HL-60 (cell line): ENCODE results near the gene ANKS1B.

ENCODE experiments used
- DNase-seq, 2 experiments: peaks; one replicate each; pipeline ENCODE4 v3.0.0-alpha.2; 2010 to 2020; ENCODE audit warnings: low read depth in 1 of 2, low spot score in 1 of 2
- H3K27ac ChIP-seq: fragments of 250-450 bp; sonication (Bioruptor Pico); replicated peaks from 2 replicates; pipeline ENCODE4 v1.5.1; 2020; ENCODE audit warnings: mild to moderate bottlenecking, moderate library complexity
- H3K27me3 ChIP-seq: fragments of 250-450 bp; sonication (Bioruptor Pico); 2 replicates; pipeline ENCODE4 v1.5.1; 2021; ENCODE audit warnings: mild to moderate bottlenecking, moderate library complexity; ENCODE audit not compliant: insufficient read depth, poor library complexity, severe bottlenecking
- H3K4me3 ChIP-seq: replicated peaks from 2 replicates; pipeline ENCODE4 v1.5.1; 2011; ENCODE audit warnings: mild to moderate bottlenecking, control low read depth, low read length; ENCODE audit not compliant: insufficient read depth
- GABPA ChIP-seq: IDR thresholded peaks from 2 replicates; pipeline ENCODE4 v1.6.1; 2012; ENCODE audit warnings: low read depth
- POLR2AphosphoS5 ChIP-seq: IDR thresholded peaks from 2 replicates; pipeline ENCODE4 v1.6.1; 2012; ENCODE audit warnings: low read depth
- SPI1 ChIP-seq: IDR thresholded peaks from 2 replicates; pipeline ENCODE4 v1.6.1; 2012; ENCODE audit warnings: low read depth, mild to moderate bottlenecking, borderline replicate concordance
- TF ChIP-seq, protein P1 (sequence below): IDR thresholded peaks from one replicate; pipeline ENCODE4 v1.5.1; 2011; ENCODE audit warnings: low read length, control low read depth, inconsistent platforms; ENCODE audit not compliant: insufficient read depth
- TF ChIP-seq, protein P2 (sequence below): IDR thresholded peaks from 2 replicates; pipeline ENCODE4 v1.6.1; 2012; ENCODE audit warnings: low read depth; ENCODE audit not compliant: insufficient replicate concordance

Gene ANKS1B

DNA sequence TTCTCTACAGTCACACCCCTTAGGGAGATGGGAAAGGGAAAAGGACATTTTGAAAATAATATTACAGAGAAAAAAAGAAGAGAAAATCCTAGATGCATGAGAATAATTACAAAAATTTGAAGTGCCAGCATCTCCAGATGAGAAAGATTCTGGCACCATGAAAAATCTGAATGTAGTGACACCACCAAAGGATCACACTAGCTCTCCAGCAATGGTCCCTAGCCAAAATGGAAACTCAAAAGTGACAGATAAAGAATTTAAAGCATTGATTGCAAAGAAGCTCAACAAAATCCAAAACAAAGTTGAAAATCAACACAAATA is 364.6 kb downstream of the ANKS1B start:
- no peak overlapping the region for H3K4me3 ChIP-seq
- no peak for TF ChIP-seq GABPA
- TF ChIP-seq POLR2AphosphoS5 = no peak
- TF ChIP-seq, protein P1, sequence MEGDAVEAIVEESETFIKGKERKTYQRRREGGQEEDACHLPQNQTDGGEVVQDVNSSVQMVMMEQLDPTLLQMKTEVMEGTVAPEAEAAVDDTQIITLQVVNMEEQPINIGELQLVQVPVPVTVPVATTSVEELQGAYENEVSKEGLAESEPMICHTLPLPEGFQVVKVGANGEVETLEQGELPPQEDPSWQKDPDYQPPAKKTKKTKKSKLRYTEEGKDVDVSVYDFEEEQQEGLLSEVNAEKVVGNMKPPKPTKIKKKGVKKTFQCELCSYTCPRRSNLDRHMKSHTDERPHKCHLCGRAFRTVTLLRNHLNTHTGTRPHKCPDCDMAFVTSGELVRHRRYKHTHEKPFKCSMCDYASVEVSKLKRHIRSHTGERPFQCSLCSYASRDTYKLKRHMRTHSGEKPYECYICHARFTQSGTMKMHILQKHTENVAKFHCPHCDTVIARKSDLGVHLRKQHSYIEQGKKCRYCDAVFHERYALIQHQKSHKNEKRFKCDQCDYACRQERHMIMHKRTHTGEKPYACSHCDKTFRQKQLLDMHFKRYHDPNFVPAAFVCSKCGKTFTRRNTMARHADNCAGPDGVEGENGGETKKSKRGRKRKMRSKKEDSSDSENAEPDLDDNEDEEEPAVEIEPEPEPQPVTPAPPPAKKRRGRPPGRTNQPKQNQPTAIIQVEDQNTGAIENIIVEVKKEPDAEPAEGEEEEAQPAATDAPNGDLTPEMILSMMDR = no peak
- TF ChIP-seq, protein P2, sequence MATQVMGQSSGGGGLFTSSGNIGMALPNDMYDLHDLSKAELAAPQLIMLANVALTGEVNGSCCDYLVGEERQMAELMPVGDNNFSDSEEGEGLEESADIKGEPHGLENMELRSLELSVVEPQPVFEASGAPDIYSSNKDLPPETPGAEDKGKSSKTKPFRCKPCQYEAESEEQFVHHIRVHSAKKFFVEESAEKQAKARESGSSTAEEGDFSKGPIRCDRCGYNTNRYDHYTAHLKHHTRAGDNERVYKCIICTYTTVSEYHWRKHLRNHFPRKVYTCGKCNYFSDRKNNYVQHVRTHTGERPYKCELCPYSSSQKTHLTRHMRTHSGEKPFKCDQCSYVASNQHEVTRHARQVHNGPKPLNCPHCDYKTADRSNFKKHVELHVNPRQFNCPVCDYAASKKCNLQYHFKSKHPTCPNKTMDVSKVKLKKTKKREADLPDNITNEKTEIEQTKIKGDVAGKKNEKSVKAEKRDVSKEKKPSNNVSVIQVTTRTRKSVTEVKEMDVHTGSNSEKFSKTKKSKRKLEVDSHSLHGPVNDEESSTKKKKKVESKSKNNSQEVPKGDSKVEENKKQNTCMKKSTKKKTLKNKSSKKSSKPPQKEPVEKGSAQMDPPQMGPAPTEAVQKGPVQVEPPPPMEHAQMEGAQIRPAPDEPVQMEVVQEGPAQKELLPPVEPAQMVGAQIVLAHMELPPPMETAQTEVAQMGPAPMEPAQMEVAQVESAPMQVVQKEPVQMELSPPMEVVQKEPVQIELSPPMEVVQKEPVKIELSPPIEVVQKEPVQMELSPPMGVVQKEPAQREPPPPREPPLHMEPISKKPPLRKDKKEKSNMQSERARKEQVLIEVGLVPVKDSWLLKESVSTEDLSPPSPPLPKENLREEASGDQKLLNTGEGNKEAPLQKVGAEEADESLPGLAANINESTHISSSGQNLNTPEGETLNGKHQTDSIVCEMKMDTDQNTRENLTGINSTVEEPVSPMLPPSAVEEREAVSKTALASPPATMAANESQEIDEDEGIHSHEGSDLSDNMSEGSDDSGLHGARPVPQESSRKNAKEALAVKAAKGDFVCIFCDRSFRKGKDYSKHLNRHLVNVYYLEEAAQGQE = no peak
- no peak for TF ChIP-seq SPI1
- no peak for DNase-seq
- H3K27ac ChIP-seq = no peak overlapping the region
- H3K27me3 ChIP-seq = no peaks in the 10 kb centered on the region

DNA sequence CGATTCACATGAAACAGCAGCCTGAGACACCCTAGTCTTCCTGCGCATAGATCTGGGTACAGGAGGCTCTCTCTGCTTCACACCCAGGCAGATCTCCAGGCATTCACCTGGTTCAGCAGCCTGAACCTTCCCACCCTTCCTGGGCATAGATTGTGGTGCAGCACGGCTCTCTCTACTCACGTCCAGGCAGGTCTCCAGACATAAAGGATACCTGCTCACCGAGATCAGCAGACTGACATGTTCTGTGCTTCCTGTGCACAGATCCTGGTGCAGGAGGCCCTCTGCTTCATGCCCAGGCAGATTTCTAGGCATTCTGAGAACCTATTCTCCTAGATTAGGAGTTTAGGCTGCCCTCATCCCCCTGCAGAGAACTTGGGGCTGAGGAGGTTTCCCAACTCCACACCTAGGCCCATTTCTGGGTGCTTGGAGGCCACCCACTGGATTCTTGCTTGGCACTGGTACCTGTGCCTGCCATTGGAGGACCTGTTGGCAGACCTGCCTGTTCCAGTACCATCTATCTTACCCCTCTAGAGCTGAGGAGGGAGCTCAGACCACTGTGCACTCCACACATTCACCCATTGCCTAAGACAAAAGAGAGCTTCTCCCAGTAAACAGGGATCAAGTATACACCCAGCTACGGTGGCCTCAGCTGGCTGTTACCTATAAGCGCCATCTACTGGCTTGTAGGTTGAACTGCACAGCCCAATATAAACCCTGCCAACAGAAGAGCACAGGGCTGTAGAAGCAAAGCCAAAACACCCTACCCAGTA is 365.2 kb downstream of the ANKS1B start:
- Histone ChIP-seq H3K27me3 (no peaks in the 10 kb centered on the region), H3K27ac (no peak overlapping the region), H3K4me3 (no peak overlapping the region)
- TF ChIP-seq, protein P2 = no peak
- TF ChIP-seq, protein P1 = peak; percentile 68
- peak; percentile 1 to 30 for DNase-seq

DNA sequence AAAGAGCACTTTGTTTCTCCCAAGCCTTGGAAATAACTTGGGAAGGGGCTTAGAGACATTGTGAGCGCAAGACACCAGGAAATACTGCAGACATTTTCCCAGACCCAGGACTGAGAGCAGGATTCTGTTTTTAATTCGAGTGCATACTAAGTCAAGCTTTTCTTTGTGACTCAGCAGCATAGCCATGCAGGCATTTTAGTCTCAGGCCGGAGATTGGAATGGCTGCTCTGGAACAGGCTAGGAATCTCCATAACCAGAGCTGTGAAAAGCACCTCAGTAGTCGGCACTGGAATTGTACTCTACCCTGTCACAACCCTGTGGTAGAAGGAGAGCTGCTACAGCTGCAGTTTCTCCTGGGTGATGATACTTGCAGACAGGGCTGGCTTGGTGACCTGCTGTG is 366.1 kb downstream of the ANKS1B start:
- H3K27ac ChIP-seq = no peak overlapping the region
- DNase-seq = no peak
- no peak overlapping the region for H3K4me3 ChIP-seq
- no peaks in the 10 kb centered on the region for H3K27me3 ChIP-seq
- TF ChIP-seq, protein P2 = no peak
- TF ChIP-seq, protein P1 = no peak
- TF ChIP-seq POLR2AphosphoS5 = no peak
- TF ChIP-seq SPI1 = no peak
- no peak for TF ChIP-seq GABPA
